H1 (cell line): Measurements from ENCODE around the gene TK2. TPM values are rescaled to one million over a fixed set of nuclear protein-coding genes. Genes with fewer than 3 reads are reported as not detected.

Experiments
- SIN3A ChIP-seq, 2 experiments: IDR thresholded peaks in 1 of 2; conservative IDR thresholded peaks in 1 of 2; 2 replicates each; pipeline ENCODE4 v1.6.1; 2011 to 2012; ENCODE audit warnings: low read length in 2 of 2, improper control_type of control experiment in 1 of 2, low read depth in 1 of 2, mild to moderate bottlenecking in 1 of 2
- polyA plus RNA-seq, 7 experiments: library from polyadenylated mRNA; depleted of rRNA in 3 of 7; stranded (reverse) in 5 of 7; unstranded in 2 of 7; fragments of >200 nt in 5 of 7; fragments of 200-250 nt in 2 of 7; gene quantifications; 1 replicate in 5 of 7; 2 replicates in 1 of 7; 4 replicates in 1 of 7; pipeline versions ENCODE4 v1.2.1 to v1.2.3, GENCODE V29; 2011 to 2013; ENCODE audit warnings: missing spikeins in 2 of 7, mixed read lengths in 2 of 7
- total RNA-seq: library from RNA; stranded (reverse); fragmentation: NEBNext Ultra II Directional; extraction: Animal tissue kit (Norgen Biotek cat#: 25700); gene quantifications from 2 replicates; pipeline ENCODE4 v1.2.1, GENCODE V29; 2021

Gene TK2
- total and polyA plus RNA-seq, 2 of the 8 experiments (the other 6 are each of a cell fraction or from before 2014, with no cell fraction given) = 2.7 to 3.6 TPM

DNA sequence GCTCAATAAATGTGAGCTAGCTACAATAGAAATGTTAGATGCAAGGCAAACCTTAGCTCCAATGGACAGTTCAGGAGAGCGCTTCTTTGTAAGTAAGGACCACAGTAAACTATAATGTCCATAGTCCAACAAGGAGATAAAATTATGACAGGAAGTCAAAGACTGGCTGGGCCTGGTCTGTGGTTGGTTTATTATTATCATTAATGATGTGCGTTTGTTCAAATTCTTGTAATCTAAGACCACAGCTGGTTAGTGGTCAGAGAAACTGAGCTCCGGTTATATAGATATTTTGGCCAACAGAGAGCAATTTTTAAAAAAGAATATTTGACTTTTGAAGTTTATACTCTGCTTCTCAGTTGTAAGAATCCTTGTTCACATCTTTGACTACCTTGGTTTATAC, 24.6 kb upstream of the TK2 start (continued):
- TF ChIP-seq SIN3A (conservative IDR thresholded peaks at IDR 0.05 in 1 of 2, IDR thresholded peaks at IDR 0.05 in 1 of 2; ENCODE audit: low read depth in 1 of 2, low read length in 2 of 2) = no peak
